ENCODE results near the gene PARPBP. TPM values are rescaled to one million over a fixed set of nuclear protein-coding genes. Genes with fewer than 3 reads are reported as not detected.

PARPBP gene
- total RNA-seq: 10.6 TPM

GRCh38 chr12:102119674-102120563 is at the start of gene PARPBP, which contains the start of gene NUP37:
TSS of gene PARPBP (plus strand) at chr12:102120183. CDS start at chr12:102123889, 3,706 bp downstream.
TSS of gene NUP37 (minus strand) at chr12:102120114. CDS start at chr12:102118518, 1,596 bp downstream.

GRCh38 chr12:102197789-102198188 is 77.8 kb downstream of the PARPBP start, which contains the start of gene PMCH:
TSS of gene PMCH (minus strand) at chr12:102197833. CDS start at chr12:102197770, 63 bp downstream.

Other genes with a start within 250 kb of the PARPBP start
- gene DRAM1, start 242.6 kb upstream of the PARPBP start, total RNA-seq: 3.3 TPM
- 45.9 TPM for gene WASHC3, start 58.2 kb upstream of the PARPBP start, total RNA-seq
- gene NUP37, start 69 bp upstream of the PARPBP start, total RNA-seq: 30.3 TPM
- gene PMCH, start 77.7 kb downstream of the PARPBP start, total RNA-seq: not detected